GM12878 (cell line): ENCODE results near the gene TKTL1. TPM values are rescaled to one million over a fixed set of nuclear protein-coding genes. Genes with fewer than 3 reads are reported as not detected.

ENCODE experiments used
- ATAC-seq: fragments of 200-7000 bp; cut with Tn5 transposase; 3 replicates; pipeline ENCODE4 v1.9.1; 2020; ENCODE audit warnings: mild to moderate bottlenecking, moderate library complexity
- BruUV-seq: library from RNA; stranded (reverse); fragments of 400-500 nt; replicated peaks from 2 replicates; lab custom pipeline; 2021; lab: Mats Ljungman, UMichigan
- CTCF ChIA-PET: fragments of 300-600 bp; sonication (Branson Sonifier 250); formaldehyde crosslinking; extraction: SDS; loops from one replicate; lab custom pipeline; 2021; ENCODE audit warnings: inconsistent platforms; lab: Yijun Ruan, JAX
- POLR2A ChIA-PET: fragments of 350-600 bp; formaldehyde crosslinking; extraction: SDS; loops from one replicate; lab custom pipeline; 2021; ENCODE audit warnings: inconsistent platforms; lab: Charles Lee
- RAD21 ChIA-PET: fragments of 300-600 bp; sonication (Branson Sonifier 250); formaldehyde crosslinking; loops from one replicate; lab custom pipeline; 2023; ENCODE audit warnings: antibody characterized with exemption; ENCODE audit not compliant: unreplicated experiment; lab: Charles Lee
- SMC1A ChIA-PET: fragments of 300-600 bp; sonication (Branson Sonifier 250); formaldehyde crosslinking; loops from one replicate; lab custom pipeline; 2023; ENCODE audit not compliant: unreplicated experiment, uncharacterized antibody; lab: Charles Lee
- DNase-seq: peaks from one replicate; pipeline ENCODE4 v3.0.0-alpha.2; 2011; ENCODE audit warnings: low read depth, low spot score
- FAIRE-seq: peaks from 3 replicates; lab custom pipeline; 2011; peaks lifted over from hg19 to GRCh38; lab: Jason Lieb, UNC
- H2AFZ ChIP-seq: 2 replicates; pipeline ENCODE4 v1.6.0; 2011; ENCODE audit warnings: low read depth, low read length, control low read depth; ENCODE audit not compliant: control insufficient read depth
- H3K27ac ChIP-seq: 2 replicates; pipeline ENCODE4 v1.5.1; 2011; ENCODE audit warnings: control low read depth; ENCODE audit not compliant: control insufficient read depth, insufficient read depth
- H3K27me3 ChIP-seq, 2 experiments: replicated peaks in 1 of 2; 2 replicates each; pipeline versions ENCODE4 v1.6.0 to v1.6.1; 2011; ENCODE audit warnings: low read length in 1 of 2; ENCODE audit not compliant: control insufficient read depth in 2 of 2, insufficient read depth in 2 of 2
- H3K36me3 ChIP-seq, 2 experiments: 2 replicates each; pipeline ENCODE4 v1.5.1; 2011; ENCODE audit warnings: low read length in 1 of 2; ENCODE audit not compliant: control insufficient read depth in 2 of 2, insufficient read depth in 2 of 2
- H3K4me1 ChIP-seq: 2 replicates; pipeline ENCODE4 v1.6.1; 2011; ENCODE audit warnings: mild to moderate bottlenecking, low read length, moderate library complexity, mixed read lengths; ENCODE audit not compliant: control insufficient read depth, insufficient read depth
- H3K4me2 ChIP-seq: 2 replicates; pipeline ENCODE4 v1.6.0; 2011; ENCODE audit warnings: control low read depth; ENCODE audit not compliant: control insufficient read depth, insufficient read depth
- H3K4me3 ChIP-seq: fragments of 200-600 bp; sonication (generic); 2 replicates; pipeline ENCODE4 v1.5.1; 2016
- H3K79me2 ChIP-seq: 2 replicates; pipeline ENCODE4 v1.6.0; 2011; ENCODE audit warnings: low read length; ENCODE audit not compliant: control insufficient read depth, insufficient read depth
- H3K9ac ChIP-seq: 2 replicates; pipeline ENCODE4 v1.8.0; 2011; ENCODE audit warnings: low read length, control low read depth, mixed read lengths; ENCODE audit not compliant: control insufficient read depth, insufficient read depth
- H3K9me3 ChIP-seq: replicated peaks from 3 replicates; pipeline ENCODE4 v1.5.1; 2011; ENCODE audit warnings: mild to moderate bottlenecking, low read length; ENCODE audit not compliant: control insufficient read depth, insufficient read depth
- H4K20me1 ChIP-seq: 2 replicates; pipeline ENCODE4 v1.6.0; 2011; ENCODE audit not compliant: control insufficient read depth, insufficient read depth
- GATAD2B ChIP-seq: fragments of 450-650 bp; conservative IDR thresholded peaks from 2 replicates; pipeline ENCODE4 v1.6.1; 2017; ENCODE audit warnings: low read depth, mild to moderate bottlenecking, moderate library complexity
- JUND ChIP-seq: IDR thresholded peaks from 2 replicates; pipeline ENCODE4 v1.6.1; 2012; ENCODE audit warnings: low read depth, mild to moderate bottlenecking, low read length, improper control_type of control experiment, moderate library complexity
- LARP7 ChIP-seq: fragments of 450-650 bp; IDR thresholded peaks from 2 replicates; pipeline ENCODE4 v1.6.1; 2017; ENCODE audit warnings: mild to moderate bottlenecking
- NKRF ChIP-seq: fragments of 450-650 bp; conservative IDR thresholded peaks from 2 replicates; pipeline ENCODE4 v1.6.1; 2017; ENCODE audit warnings: mild to moderate bottlenecking, moderate library complexity
- USF2 ChIP-seq: IDR thresholded peaks from 2 replicates; pipeline ENCODE4 v1.6.1; 2011; ENCODE audit warnings: low read depth, low read length, improper control_type of control experiment, borderline replicate concordance
- ZNF687 ChIP-seq: fragments of 450-650 bp; IDR thresholded peaks from 2 replicates; pipeline ENCODE4 v1.6.1; 2017; ENCODE audit warnings: mild to moderate bottlenecking, moderate library complexity
- WGBS: methylation state at CpG from one replicate; pipeline ENCODE4 v1.1.6; 2016; ENCODE audit warnings: low lambda C conversion rate; ENCODE audit not compliant: insufficient replicate concordance, insufficient coverage; ENCODE audit errors: missing lambda C conversion rate; 5-methylcytosine and 5-hydroxymethylcytosine counted together
- in situ Hi-C: fragments of 300-500 bp; cut with MboI; formaldehyde crosslinking; loops from 9 replicates; pipeline ENCODE4 v1.14.3; 2018; ENCODE audit warnings: mixed read lengths
- intact Hi-C: fragments of 100-400 bp; cut with micrococcal nuclease; formaldehyde crosslinking; loops from one replicate; pipeline ENCODE4 v1.14.2; 2022; ENCODE audit not compliant: unreplicated experiment
- polyA plus RNA-seq, 11 experiments: library from polyadenylated mRNA; depleted of rRNA in 4 of 11; unstranded in 6 of 11; stranded (reverse) in 5 of 11; fragments of >200 nt; fragmentation: Nextera tagmentation in 4 of 11; fragmentation: Illumina TruSeq in 1 of 11; extraction: Ambion mirVana in 4 of 11; extraction: Trizol in 1 of 11; gene quantifications; 1 replicate in 1 of 11; 2 replicates in 10 of 11; pipeline versions ENCODE4 v1.2.1 to v1.2.3, GENCODE V29; 2011 to 2016; ENCODE audit warnings: inconsistent platforms in 2 of 11, missing spikeins in 2 of 11, low read depth in 1 of 11
- total RNA-seq, 4 experiments: library from RNA; depleted of rRNA in 3 of 4; stranded (reverse); fragments of >200 nt in 3 of 4; fragmentation: Illumina TruSeq in 1 of 4; extraction: Trizol in 1 of 4; gene quantifications; 2 replicates each; pipeline versions ENCODE4 v1.2.1 to v1.2.3, GENCODE V29; 2013 to 2021

The TKTL1 gene
- total and polyA plus RNA-seq, 10 of the 15 experiments (the other 5 are each of a cell fraction or from before 2014, with no cell fraction given), result 0.01 to 0.07 TPM; not detected in 8

- no TSS peak for BruUV-seq
- intact Hi-C loops (loop anchor here (1.0 to 10.0 kb wide), 2 partner anchors 10 to 45 kb away; partner anchors contain the start of gene ATP6AP1), in situ Hi-C loops (loop anchor here (5.0 kb wide), 1 partner anchor 158 kb away; no protein-coding TSS in a partner anchor)
- no peaks in the 10 kb centered on the region for H3K27me3 ChIP-seq
- no peaks in the 10 kb centered on the region; a peak in 1 of 4 replicates for H3K36me3 ChIP-seq
- DNase-seq, result no peak
- H3K4me2 ChIP-seq, result peak overlapping the region; percentile 71; the same call in 1 of the 2 replicates
- ChIA-PET CTCF (no interaction called here), SMC1A (no interaction called here), RAD21 (interaction anchor here (0.5 to 0.6 kb wide), 2 partner anchors 140 to 291 kb away, joined by 3 read pairs; no protein-coding TSS in a partner anchor), POLR2A (interaction anchor here (0.7 to 1.3 kb wide), 3 partner anchors 9 to 110 kb away, joined by 3 to 4 read pairs (median 3); partner anchors contain the start of gene RPL10)
- H3K9ac ChIP-seq, result peak overlapping the region; percentile 93
- TF ChIP-seq JUND (no peak), LARP7 (peak; percentile 25; the same call in 1 of the 2 replicates), NKRF (0 out of 2 replicates have a peak, but pooled peaks have one; percentile 9), USF2 (no peak), GATAD2B (0 out of 2 replicates have a peak, but pooled peaks have one; percentile 9), ZNF687 (0 out of 2 replicates have a peak, but pooled peaks have one; percentile 21)
- H4K20me1 ChIP-seq, result no peaks in the 10 kb centered on the region
- H3K4me3 ChIP-seq, result peak overlapping the region; percentile 88
- no peaks in the 10 kb centered on the region; the same call in 1 of the 2 replicates for H3K4me1 ChIP-seq
- WGBS, result 22% methylated on average over 12 of the region's 38 CpGs
- no peak for FAIRE-seq
- ATAC-seq, result no peak
- H2AFZ ChIP-seq, result no peak overlapping the region
- H3K9me3 ChIP-seq, result no peaks in the 10 kb centered on the region; the same call in 2 of the 3 replicates
- peaks cover 15% of the 10 kb centered on the region for H3K79me2 ChIP-seq
- peak overlapping the region; percentile 93 for H3K27ac ChIP-seq
Measured at GRCh38 chrX:154379569-154379951, 84.0 kb downstream of the TKTL1 start.

Other genes with a start within 250 kb of the TKTL1 start
Only the 7 nearest of the 19 such genes appear.
- gene OPN1MW, start 113.2 kb upstream of the TKTL1 start, total RNA-seq (2014; rRNA removed), result not detected in 2 replicates
- gene OPN1MW, start 113.2 kb upstream of the TKTL1 start, total RNA-seq (2014; rRNA removed; fragmentation: Illumina TruSeq; extraction: Trizol), result not detected in 2 replicates
- gene OPN1MW, start 113.2 kb upstream of the TKTL1 start, total RNA-seq (2021), result not detected in 2 replicates
- not detected in 2 replicates for gene OPN1MW, start 113.2 kb upstream of the TKTL1 start, polyA plus RNA-seq (2011; rRNA removed)
- not detected in 2 replicates for gene OPN1MW, start 113.2 kb upstream of the TKTL1 start, polyA plus RNA-seq (2014; fragmentation: Illumina TruSeq; extraction: Trizol)
- gene OPN1MW, start 113.2 kb upstream of the TKTL1 start, polyA plus RNA-seq (2014; fragmentation: Nextera tagmentation; extraction: Ambion mirVana), result not detected
- gene OPN1MW, start 113.2 kb upstream of the TKTL1 start, polyA plus RNA-seq (2014; rRNA removed), result not detected in 2 replicates
- gene OPN1MW, start 113.2 kb upstream of the TKTL1 start, polyA plus RNA-seq (2016; fragmentation: Nextera tagmentation; extraction: Ambion mirVana), result not detected
- not detected in 2 replicates for gene OPN1MW2, start 76.0 kb upstream of the TKTL1 start, total RNA-seq (2014; rRNA removed)
- gene OPN1MW2, start 76.0 kb upstream of the TKTL1 start, total RNA-seq (2014; rRNA removed; fragmentation: Illumina TruSeq; extraction: Trizol), result not detected in 2 replicates
- not detected in 2 replicates for gene OPN1MW2, start 76.0 kb upstream of the TKTL1 start, total RNA-seq (2021)
- not detected in 2 replicates for gene OPN1MW2, start 76.0 kb upstream of the TKTL1 start, polyA plus RNA-seq (2011; rRNA removed)
- gene OPN1MW2, start 76.0 kb upstream of the TKTL1 start, polyA plus RNA-seq (2014; fragmentation: Illumina TruSeq; extraction: Trizol), result not detected in 2 replicates
- gene OPN1MW2, start 76.0 kb upstream of the TKTL1 start, polyA plus RNA-seq (2014; fragmentation: Nextera tagmentation; extraction: Ambion mirVana), result not detected
- gene OPN1MW2, start 76.0 kb upstream of the TKTL1 start, polyA plus RNA-seq (2014; rRNA removed), result not detected in 2 replicates
- gene OPN1MW2, start 76.0 kb upstream of the TKTL1 start, polyA plus RNA-seq (2016; fragmentation: Nextera tagmentation; extraction: Ambion mirVana), result not detected
- not detected in 2 replicates for gene OPN1MW3, start 38.2 kb upstream of the TKTL1 start, total RNA-seq (2014; rRNA removed)
- not detected in 2 replicates for gene OPN1MW3, start 38.2 kb upstream of the TKTL1 start, total RNA-seq (2014; rRNA removed; fragmentation: Illumina TruSeq; extraction: Trizol)
- gene OPN1MW3, start 38.2 kb upstream of the TKTL1 start, total RNA-seq (2021), result not detected in 2 replicates
- gene OPN1MW3, start 38.2 kb upstream of the TKTL1 start, polyA plus RNA-seq (2011; rRNA removed), result not detected in 2 replicates
- gene OPN1MW3, start 38.2 kb upstream of the TKTL1 start, polyA plus RNA-seq (2014; fragmentation: Illumina TruSeq; extraction: Trizol), result not detected in 2 replicates
- gene OPN1MW3, start 38.2 kb upstream of the TKTL1 start, polyA plus RNA-seq (2014; fragmentation: Nextera tagmentation; extraction: Ambion mirVana), result not detected
- not detected in 2 replicates for gene OPN1MW3, start 38.2 kb upstream of the TKTL1 start, polyA plus RNA-seq (2014; rRNA removed)
- not detected for gene OPN1MW3, start 38.2 kb upstream of the TKTL1 start, polyA plus RNA-seq (2016; fragmentation: Nextera tagmentation; extraction: Ambion mirVana)
- not detected in 2 replicates for gene TEX28, start 671 bp upstream of the TKTL1 start, total RNA-seq (2014; rRNA removed)
- not detected in 2 replicates for gene TEX28, start 671 bp upstream of the TKTL1 start, total RNA-seq (2014; rRNA removed; fragmentation: Illumina TruSeq; extraction: Trizol)
- not detected in 2 replicates for gene TEX28, start 671 bp upstream of the TKTL1 start, total RNA-seq (2021)
- not detected in 2 replicates for gene TEX28, start 671 bp upstream of the TKTL1 start, polyA plus RNA-seq (2011; rRNA removed)
- not detected in 2 replicates for gene TEX28, start 671 bp upstream of the TKTL1 start, polyA plus RNA-seq (2014; fragmentation: Illumina TruSeq; extraction: Trizol)
- not detected for gene TEX28, start 671 bp upstream of the TKTL1 start, polyA plus RNA-seq (2014; fragmentation: Nextera tagmentation; extraction: Ambion mirVana)
- not detected in 2 replicates for gene TEX28, start 671 bp upstream of the TKTL1 start, polyA plus RNA-seq (2014; rRNA removed)
- gene TEX28, start 671 bp upstream of the TKTL1 start, polyA plus RNA-seq (2016; fragmentation: Nextera tagmentation; extraction: Ambion mirVana), result not detected
- 379 and 459 TPM in 2 replicates for gene FLNA, start 78.8 kb downstream of the TKTL1 start, total RNA-seq (2014; rRNA removed)
- gene FLNA, start 78.8 kb downstream of the TKTL1 start, total RNA-seq (2014; rRNA removed; fragmentation: Illumina TruSeq; extraction: Trizol), result 128 and 137 TPM in 2 replicates
- gene FLNA, start 78.8 kb downstream of the TKTL1 start, total RNA-seq (2021), result 617 and 643 TPM in 2 replicates
- 22.1 and 56.9 TPM in 2 replicates for gene FLNA, start 78.8 kb downstream of the TKTL1 start, polyA plus RNA-seq (2011; rRNA removed)
- 52.0 and 174 TPM in 2 replicates for gene FLNA, start 78.8 kb downstream of the TKTL1 start, polyA plus RNA-seq (2014; fragmentation: Illumina TruSeq; extraction: Trizol)
- gene FLNA, start 78.8 kb downstream of the TKTL1 start, polyA plus RNA-seq (2014; fragmentation: Nextera tagmentation; extraction: Ambion mirVana), result 10 to 100 TPM in 1 of 2 experiments, 1 to 10 TPM in 1; 5.1 to 30.6 TPM
- 168 and 269 TPM in 2 replicates for gene FLNA, start 78.8 kb downstream of the TKTL1 start, polyA plus RNA-seq (2014; rRNA removed)
- 100 to 1,000 TPM; 344 to 347 TPM for gene FLNA, start 78.8 kb downstream of the TKTL1 start, polyA plus RNA-seq (2016; fragmentation: Nextera tagmentation; extraction: Ambion mirVana)
- gene EMD, start 83.5 kb downstream of the TKTL1 start, total RNA-seq (2014; rRNA removed), result 13.1 and 16.0 TPM in 2 replicates
- 26.7 and 27.1 TPM in 2 replicates for gene EMD, start 83.5 kb downstream of the TKTL1 start, total RNA-seq (2014; rRNA removed; fragmentation: Illumina TruSeq; extraction: Trizol)
- gene EMD, start 83.5 kb downstream of the TKTL1 start, total RNA-seq (2021), result 58.5 and 59.3 TPM in 2 replicates
- gene EMD, start 83.5 kb downstream of the TKTL1 start, polyA plus RNA-seq (2011; rRNA removed), result 15.3 and 23.3 TPM in 2 replicates
- gene EMD, start 83.5 kb downstream of the TKTL1 start, polyA plus RNA-seq (2014; fragmentation: Illumina TruSeq; extraction: Trizol), result 63.8 and 83.3 TPM in 2 replicates
- 1 to 10 TPM in 1 of 2 experiments, under 1 TPM in 1; 0.76 to 1.9 TPM for gene EMD, start 83.5 kb downstream of the TKTL1 start, polyA plus RNA-seq (2014; fragmentation: Nextera tagmentation; extraction: Ambion mirVana)
- gene EMD, start 83.5 kb downstream of the TKTL1 start, polyA plus RNA-seq (2014; rRNA removed), result 63.9 TPM in 2 replicates
- gene EMD, start 83.5 kb downstream of the TKTL1 start, polyA plus RNA-seq (2016; fragmentation: Nextera tagmentation; extraction: Ambion mirVana), result 100 to 1,000 TPM in 1 of 2 experiments, 10 to 100 TPM in 1; 89.5 to 100 TPM
- 4,925 and 4,997 TPM in 2 replicates for gene RPL10, start 102.6 kb downstream of the TKTL1 start, total RNA-seq (2014; rRNA removed)
- 3,759 and 3,772 TPM in 2 replicates for gene RPL10, start 102.6 kb downstream of the TKTL1 start, total RNA-seq (2014; rRNA removed; fragmentation: Illumina TruSeq; extraction: Trizol)
- 4,064 and 4,152 TPM in 2 replicates for gene RPL10, start 102.6 kb downstream of the TKTL1 start, total RNA-seq (2021)
- gene RPL10, start 102.6 kb downstream of the TKTL1 start, polyA plus RNA-seq (2011; rRNA removed), result 2,618 and 3,504 TPM in 2 replicates
- gene RPL10, start 102.6 kb downstream of the TKTL1 start, polyA plus RNA-seq (2014; fragmentation: Illumina TruSeq; extraction: Trizol), result 6,343 and 6,987 TPM in 2 replicates
- gene RPL10, start 102.6 kb downstream of the TKTL1 start, polyA plus RNA-seq (2014; fragmentation: Nextera tagmentation; extraction: Ambion mirVana), result 1,000 to 10,000 TPM; 5,383 to 7,222 TPM
- 6,238 and 6,871 TPM in 2 replicates for gene RPL10, start 102.6 kb downstream of the TKTL1 start, polyA plus RNA-seq (2014; rRNA removed)
- 1,000 to 10,000 TPM; 1,938 to 2,032 TPM for gene RPL10, start 102.6 kb downstream of the TKTL1 start, polyA plus RNA-seq (2016; fragmentation: Nextera tagmentation; extraction: Ambion mirVana)